GM12873 (cell line): ENCODE data around the gene SLC22A2.

Source experiments
- TF ChIP-seq, protein P1 (sequence below): IDR thresholded peaks from 2 replicates; pipeline ENCODE4 v1.5.1; 2012; ENCODE audit warnings: low read depth, mild to moderate bottlenecking, moderate library complexity, low read length, control low read depth; ENCODE audit not compliant: insufficient read depth; ENCODE audit errors: missing control alignments

The SLC22A2 gene

DNA sequence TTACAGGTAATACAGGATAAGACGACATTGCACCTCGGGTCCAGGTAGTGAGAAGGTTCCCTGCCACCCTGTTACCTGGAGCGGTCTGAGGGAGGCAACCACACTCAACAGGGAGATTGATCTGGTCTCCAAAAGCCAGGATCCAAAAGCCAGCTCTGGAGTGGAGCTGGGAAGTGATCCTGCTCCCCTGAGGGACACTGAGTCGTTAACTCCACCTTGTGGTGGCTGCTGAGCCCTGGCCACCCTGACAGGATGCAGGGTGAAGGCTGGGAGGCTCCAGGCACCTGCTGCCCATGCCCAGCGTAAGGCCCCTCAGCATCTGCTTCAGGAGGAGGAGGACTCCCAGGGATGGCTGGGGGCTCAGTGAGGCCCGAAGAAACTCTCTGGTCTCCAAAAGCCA is 38.7 kb upstream of the SLC22A2 start:
- TF ChIP-seq, protein P1, sequence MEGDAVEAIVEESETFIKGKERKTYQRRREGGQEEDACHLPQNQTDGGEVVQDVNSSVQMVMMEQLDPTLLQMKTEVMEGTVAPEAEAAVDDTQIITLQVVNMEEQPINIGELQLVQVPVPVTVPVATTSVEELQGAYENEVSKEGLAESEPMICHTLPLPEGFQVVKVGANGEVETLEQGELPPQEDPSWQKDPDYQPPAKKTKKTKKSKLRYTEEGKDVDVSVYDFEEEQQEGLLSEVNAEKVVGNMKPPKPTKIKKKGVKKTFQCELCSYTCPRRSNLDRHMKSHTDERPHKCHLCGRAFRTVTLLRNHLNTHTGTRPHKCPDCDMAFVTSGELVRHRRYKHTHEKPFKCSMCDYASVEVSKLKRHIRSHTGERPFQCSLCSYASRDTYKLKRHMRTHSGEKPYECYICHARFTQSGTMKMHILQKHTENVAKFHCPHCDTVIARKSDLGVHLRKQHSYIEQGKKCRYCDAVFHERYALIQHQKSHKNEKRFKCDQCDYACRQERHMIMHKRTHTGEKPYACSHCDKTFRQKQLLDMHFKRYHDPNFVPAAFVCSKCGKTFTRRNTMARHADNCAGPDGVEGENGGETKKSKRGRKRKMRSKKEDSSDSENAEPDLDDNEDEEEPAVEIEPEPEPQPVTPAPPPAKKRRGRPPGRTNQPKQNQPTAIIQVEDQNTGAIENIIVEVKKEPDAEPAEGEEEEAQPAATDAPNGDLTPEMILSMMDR, result no peak

DNA sequence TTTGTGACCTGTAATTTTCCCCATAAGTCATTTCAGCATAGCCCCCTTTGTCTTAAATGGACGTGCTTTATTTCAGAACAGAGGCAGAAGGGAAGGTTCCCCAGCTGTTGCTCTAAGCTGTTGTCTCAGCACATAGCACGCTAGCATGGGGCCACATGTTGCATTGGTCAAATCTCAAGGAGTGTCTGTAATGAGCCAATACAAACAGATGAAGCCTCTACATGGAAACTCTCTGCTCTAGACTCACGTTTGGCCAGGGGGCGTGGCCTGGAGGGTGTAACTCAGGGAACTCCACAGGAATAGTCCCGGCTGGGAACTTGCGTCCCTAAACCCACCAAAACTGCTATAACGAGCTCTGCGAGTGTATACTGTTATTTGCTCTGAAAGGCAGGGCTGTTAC is 35.2 kb upstream of the SLC22A2 start:
- TF ChIP-seq, protein P1, result no peak

DNA sequence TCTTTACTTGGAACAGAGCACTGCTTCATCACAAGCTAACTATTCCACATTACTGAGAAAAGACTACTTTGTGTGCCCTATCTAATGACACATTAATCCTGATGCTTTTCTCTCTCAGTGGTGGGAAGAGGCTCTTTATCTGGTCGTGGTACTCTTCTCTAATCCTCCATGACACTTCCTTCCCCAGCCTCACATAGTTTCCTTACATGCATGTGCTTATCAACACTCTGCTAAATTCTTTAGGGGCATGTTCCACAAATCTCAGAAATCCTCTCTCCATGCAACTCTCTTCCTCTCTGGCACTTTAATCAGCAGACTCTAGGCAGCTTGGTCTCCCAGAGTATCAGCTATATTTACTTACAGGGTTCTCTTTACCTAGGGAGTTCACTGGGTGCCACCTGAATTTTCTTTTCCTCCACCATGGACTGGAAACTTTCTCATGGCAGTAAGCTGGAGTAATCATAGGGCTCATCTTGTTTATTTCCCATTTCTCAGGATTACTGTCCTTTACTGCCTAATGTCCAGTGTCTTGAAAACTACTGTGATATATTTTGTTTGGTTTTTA is 27.0 kb upstream of the SLC22A2 start:
- TF ChIP-seq, protein P1, result no peak

DNA sequence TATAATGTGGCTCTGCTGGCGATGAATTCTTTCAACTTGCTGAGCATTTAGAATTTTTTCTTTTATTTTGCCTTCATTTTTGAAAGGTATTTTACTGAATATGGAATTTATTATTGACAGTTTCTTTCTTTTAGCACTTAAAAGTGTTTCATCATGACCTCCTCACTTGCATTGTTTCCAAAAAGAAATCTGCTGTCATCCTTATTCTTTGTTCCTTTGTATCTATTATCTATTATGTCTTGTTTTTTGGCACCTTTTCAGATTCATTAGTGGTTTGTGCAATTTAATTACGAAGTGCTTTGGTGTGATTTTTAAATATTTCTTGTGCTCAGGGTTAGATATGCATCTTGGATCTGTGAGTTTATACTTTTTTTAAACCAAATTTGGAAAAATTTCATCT is 26.0 kb upstream of the SLC22A2 start:
- TF ChIP-seq, protein P1, result no peak

DNA sequence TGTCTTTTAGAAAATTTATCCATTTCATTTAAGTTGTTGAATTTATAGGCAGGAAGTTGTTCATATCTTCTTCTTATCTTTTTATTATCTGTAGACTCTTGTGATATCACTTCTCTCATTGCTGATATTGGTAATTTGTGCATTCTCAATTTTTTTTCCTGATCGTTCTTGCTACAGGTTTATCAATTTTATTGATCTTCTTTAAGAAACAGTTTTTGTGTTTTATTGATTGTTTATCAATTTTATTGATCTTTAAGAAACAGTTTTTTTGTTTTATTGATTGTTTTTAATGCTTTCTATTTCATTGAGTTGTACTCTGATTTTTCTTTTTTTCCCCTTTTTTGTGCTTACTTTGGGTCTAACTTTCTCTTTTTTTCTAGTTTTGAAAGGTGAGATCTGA is 23.8 kb upstream of the SLC22A2 start:
- TF ChIP-seq, protein P1, result no peak

DNA sequence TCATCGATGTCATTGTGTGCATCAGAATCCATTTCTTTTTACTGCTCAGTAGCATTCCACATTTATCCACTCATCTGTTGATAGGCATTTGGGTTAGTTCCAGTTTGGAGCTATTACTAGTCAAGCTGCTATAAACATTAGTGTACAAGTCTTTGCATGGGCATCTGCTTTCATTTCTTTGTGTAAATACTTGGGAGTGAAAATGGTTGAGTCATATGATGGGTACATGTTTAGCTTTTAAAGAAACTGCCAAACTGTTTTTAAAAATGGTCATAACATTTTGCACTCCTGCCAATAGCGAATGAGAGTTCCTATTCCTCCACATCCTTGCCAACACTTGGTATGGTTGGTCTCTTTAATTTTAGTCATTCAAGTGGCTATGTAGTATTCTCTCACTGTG is 21.2 kb upstream of the SLC22A2 start:
- TF ChIP-seq, protein P1, result no peak

DNA sequence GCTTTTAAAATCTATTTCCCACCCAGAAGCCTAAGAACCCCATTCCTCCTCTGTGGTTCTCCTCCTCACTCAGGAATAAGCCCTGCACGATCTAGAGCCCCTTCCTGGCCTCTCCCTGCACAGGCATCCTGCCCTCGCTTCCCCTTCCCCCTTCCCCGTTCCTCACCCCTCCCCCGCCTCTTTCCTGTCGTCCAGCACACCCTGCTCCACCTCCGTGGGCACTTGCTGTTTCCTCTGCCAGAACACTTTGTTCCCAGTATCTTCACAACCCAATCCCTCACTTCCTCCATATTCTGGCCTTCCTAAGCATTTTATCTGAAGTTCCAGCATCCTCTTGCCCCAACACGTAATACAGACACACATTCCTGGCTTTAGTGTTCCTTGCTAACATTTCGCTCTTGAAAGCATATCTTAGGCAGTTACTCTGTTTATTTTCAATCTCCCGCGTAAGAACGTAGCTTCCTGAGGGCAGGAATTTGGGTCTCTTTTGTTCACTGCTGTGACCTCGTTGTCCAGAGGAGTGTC is 20.2 kb upstream of the SLC22A2 start:
- TF ChIP-seq, protein P1, result no peak
